Esophagus muscularis mucosa (tissue), 3 donors: Measurements from ENCODE around the gene SPEG.

Experiments
- CTCF ChIP-seq, 3 experiments: fragments of 200-600 bp in 2 of 3; fragments of 450-650 bp in 1 of 3; sonication (generic) in 2 of 3; IDR thresholded peaks; one replicate each; pipeline ENCODE4 v1.5.1; 2017 to 2019; ENCODE audit warnings: antibody characterized with exemption in 3 of 3, mild to moderate bottlenecking in 2 of 3, moderate library complexity in 1 of 3
- POLR2A ChIP-seq: fragments of 450-650 bp; IDR thresholded peaks from one replicate; pipeline ENCODE4 v1.6.1; 2017; ENCODE audit warnings: antibody characterized with exemption, moderate library complexity, mild to moderate bottlenecking, low read depth

GRCh38 chr2:219464286-219465032 is 29.8 kb downstream of the SPEG start:
- TF ChIP-seq POLR2A (no peak), CTCF (IDR thresholded peaks at IDR 0.05) (peak in 1 of 3 experiments; percentile 16)
